ENCODE results near the gene MANSC1. TPM values are rescaled to one million over a fixed set of nuclear protein-coding genes. Genes with fewer than 3 reads are reported as not detected.
A peak's percentile ranks its signal among the peaks of the same experiment; 100 is the strongest.

The MANSC1 gene
- total and polyA plus RNA-seq, 2 of the 13 experiments (the other 11 are each of a cell fraction or from before 2014, with no cell fraction given) = 1.9 to 4.2 TPM

DNA sequence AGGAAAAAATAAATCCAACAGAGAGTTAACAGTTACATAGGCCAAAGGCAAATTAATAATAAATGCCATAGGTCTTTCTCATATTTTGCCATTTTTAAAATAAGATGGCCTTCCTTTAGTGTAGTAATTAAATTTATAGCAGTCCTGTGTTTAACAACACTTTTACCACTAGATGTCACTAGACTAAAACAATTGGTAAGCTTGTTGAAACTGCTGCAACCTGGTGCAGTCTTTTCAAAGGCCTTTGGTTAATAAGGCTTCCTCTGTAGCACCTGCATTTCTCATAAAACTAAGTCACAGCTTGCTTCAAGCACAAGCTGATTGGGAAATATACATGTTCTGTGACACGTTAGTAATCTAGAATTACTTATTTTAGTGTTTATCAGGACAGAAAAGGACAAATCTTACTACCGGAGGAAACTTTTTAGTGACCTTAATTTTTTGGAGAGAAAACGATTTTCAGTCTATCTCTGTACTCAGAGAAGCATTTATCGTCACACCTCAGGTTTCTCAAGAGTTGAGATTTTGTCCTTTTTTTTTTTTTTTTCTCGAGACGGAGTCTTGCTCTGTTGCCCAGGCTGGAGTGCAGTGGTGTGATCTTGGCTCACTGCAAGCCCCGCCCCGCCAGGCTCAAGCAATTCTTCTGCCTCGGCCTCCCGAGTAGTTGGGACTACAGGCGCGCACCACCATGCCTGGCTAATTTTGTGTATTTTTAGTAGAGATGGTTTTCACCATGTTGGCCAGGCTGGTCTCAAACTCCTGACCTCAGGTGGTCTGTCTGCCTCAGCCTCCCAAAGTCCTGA is 26.8 kb upstream of the MANSC1 start:
- Histone ChIP-seq H3K36me3 (replicated peaks in 1 of 2; ENCODE audit: control insufficient read depth in 1 of 2, insufficient read depth in 2 of 2, low read length in 2 of 2) (no peaks in the 10 kb centered on the region), H3K4me1 (ENCODE audit: insufficient read depth, low read length) (peaks cover 61% of the 10 kb centered on the region), H3K27ac (ENCODE audit: extremely low read length, insufficient read depth, low read length) (no peak overlapping the region), H3K4me2 (ENCODE audit: low read depth, low read length) (no peak overlapping the region), H3K9me3 (ENCODE audit: low read length) (no peaks in the 10 kb centered on the region), H3K27me3 (ENCODE audit: control insufficient read depth in 1 of 2, insufficient read depth in 2 of 2, low read length in 2 of 2) (no peaks in the 10 kb centered on the region), H3K4me3 (replicated peaks in 1 of 3; ENCODE audit: insufficient read depth in 1 of 3, low read depth in 2 of 3, low read length in 3 of 3) (no peak overlapping the region), H3K79me2 (ENCODE audit: insufficient read depth, low read length) (peaks cover 3% of the 10 kb centered on the region), H2AFZ (ENCODE audit: low read length) (no peak overlapping the region), H4K20me1 (ENCODE audit: insufficient read depth, low read length) (no peaks in the 10 kb centered on the region), H3K9ac (ENCODE audit: insufficient read depth, low read depth, low read length) (no peak overlapping the region)
- ATAC-seq (peak; percentile 81), DNase-seq (ENCODE audit: low spot score) (peak; percentile 81), FAIRE-seq (peak; percentile 70)
- CTCF ChIA-PET (ENCODE audit: low intra/inter-chr PET ratio, low total read pairs) = interaction anchor here (0.7 to 2.5 kb wide), 7 partner anchors 27 to 360 kb away, joined by 3 to 22 read pairs (median 4); partner anchors contain the start of gene DUSP16
- no TSS peak for BruUV-seq (replicated peaks)
- in situ Hi-C loops (cut with HindIII; ENCODE audit: extremely low pct_ligation_motif_present, low pct_unique_long_range_greater_than_20kb) (loop anchor here (5.0 kb wide), 1 partner anchor 330 kb away; no protein-coding TSS in a partner anchor), intact Hi-C loops (cut with micrococcal nuclease; ENCODE audit: unreplicated experiment) (loop anchor here (1.0 to 5.0 kb wide), 5 partner anchors 110 to 327 kb away; partner anchors contain the start of gene GPR19)
- 86% methylated on average over 12 of the region's 12 CpGs for WGBS (ENCODE audit: low lambda C conversion rate)
- POLR2A ChIA-PET = interaction anchor here (1.0 to 1.4 kb wide), 4 partner anchors 21 to 186 kb away, joined by 3 to 5 read pairs (median 4); partner anchors contain the start of genes DUSP16 and MANSC1
- TF ChIP-seq GATAD2A (CRISPR knock-in tag; IDR thresholded peaks at IDR 0.05) = peak; percentile 47; the same call in 1 of the 2 replicates
- TF ChIP-seq, protein P1, sequence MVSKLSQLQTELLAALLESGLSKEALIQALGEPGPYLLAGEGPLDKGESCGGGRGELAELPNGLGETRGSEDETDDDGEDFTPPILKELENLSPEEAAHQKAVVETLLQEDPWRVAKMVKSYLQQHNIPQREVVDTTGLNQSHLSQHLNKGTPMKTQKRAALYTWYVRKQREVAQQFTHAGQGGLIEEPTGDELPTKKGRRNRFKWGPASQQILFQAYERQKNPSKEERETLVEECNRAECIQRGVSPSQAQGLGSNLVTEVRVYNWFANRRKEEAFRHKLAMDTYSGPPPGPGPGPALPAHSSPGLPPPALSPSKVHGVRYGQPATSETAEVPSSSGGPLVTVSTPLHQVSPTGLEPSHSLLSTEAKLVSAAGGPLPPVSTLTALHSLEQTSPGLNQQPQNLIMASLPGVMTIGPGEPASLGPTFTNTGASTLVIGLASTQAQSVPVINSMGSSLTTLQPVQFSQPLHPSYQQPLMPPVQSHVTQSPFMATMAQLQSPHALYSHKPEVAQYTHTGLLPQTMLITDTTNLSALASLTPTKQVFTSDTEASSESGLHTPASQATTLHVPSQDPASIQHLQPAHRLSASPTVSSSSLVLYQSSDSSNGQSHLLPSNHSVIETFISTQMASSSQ (IDR thresholded peaks at IDR 0.05; ENCODE audit: low read depth) = no peak
- TF ChIP-seq, protein P1 (CRISPR knock-in tag; IDR thresholded peaks at IDR 0.05; ENCODE audit: borderline replicate concordance) = no peak
- TF ChIP-seq ZNF282 (IDR thresholded peaks at IDR 0.05; ENCODE audit: partially characterized antibody) = no peak
- peak; percentile 95 for TF ChIP-seq SMC3 (IDR thresholded peaks at IDR 0.05; ENCODE audit: low read length)
- TF ChIP-seq, protein P2, sequence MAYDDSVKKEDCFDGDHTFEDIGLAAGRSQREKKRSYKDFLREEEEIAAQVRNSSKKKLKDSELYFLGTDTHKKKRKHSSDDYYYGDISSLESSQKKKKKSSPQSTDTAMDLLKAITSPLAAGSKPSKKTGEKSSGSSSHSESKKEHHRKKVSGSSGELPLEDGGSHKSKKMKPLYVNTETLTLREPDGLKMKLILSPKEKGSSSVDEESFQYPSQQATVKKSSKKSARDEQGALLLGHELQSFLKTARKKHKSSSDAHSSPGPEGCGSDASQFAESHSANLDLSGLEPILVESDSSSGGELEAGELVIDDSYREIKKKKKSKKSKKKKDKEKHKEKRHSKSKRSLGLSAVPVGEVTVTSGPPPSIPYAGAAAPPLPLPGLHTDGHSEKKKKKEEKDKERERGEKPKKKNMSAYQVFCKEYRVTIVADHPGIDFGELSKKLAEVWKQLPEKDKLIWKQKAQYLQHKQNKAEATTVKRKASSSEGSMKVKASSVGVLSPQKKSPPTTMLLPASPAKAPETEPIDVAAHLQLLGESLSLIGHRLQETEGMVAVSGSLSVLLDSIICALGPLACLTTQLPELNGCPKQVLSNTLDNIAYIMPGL (CRISPR knock-in tag; IDR thresholded peaks at IDR 0.05; ENCODE audit: borderline replicate concordance in 1 of 2, low read depth in 1 of 2) = peak in 1 of 2 experiments; percentile 38; a peak in 1 of 4 replicates
- no peak for TF ChIP-seq ZNF546 (CRISPR knock-in tag; conservative IDR thresholded peaks at IDR 0.05)
- TF ChIP-seq, protein P3, sequence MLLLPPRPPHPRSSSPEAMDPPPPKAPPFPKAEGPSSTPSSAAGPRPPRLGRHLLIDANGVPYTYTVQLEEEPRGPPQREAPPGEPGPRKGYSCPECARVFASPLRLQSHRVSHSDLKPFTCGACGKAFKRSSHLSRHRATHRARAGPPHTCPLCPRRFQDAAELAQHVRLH (CRISPR knock-in tag; IDR thresholded peaks at IDR 0.05; ENCODE audit: borderline replicate concordance, low read depth) = no peak
- TF ChIP-seq PHF20 (CRISPR knock-in tag; IDR thresholded peaks at IDR 0.05) = no peak
- TF ChIP-seq RXRB (CRISPR knock-in tag; IDR thresholded peaks at IDR 0.05; ENCODE audit: borderline replicate concordance) = 0 out of 2 replicates have a peak, but pooled peaks have one; percentile 17
- TF ChIP-seq, protein P4, sequence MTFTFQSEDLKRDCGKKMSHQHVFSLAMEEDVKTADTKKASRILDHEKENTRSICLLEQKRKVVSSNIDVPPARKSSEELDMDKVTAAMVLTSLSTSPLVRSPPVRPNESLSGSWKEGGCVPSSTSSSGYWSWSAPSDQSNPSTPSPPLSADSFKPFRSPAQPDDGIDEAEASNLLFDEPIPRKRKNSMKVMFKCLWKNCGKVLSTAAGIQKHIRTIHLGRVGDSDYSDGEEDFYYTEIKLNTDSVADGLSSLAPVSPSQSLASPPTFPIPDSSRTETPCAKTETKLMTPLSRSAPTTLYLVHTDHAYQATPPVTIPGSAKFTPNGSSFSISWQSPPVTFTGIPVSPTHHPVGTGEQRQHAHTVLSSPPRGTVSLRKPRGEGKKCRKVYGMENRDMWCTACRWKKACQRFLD (CRISPR knock-in tag; IDR thresholded peaks at IDR 0.05; ENCODE audit: borderline replicate concordance) = no peak
- TF ChIP-seq, protein P5, sequence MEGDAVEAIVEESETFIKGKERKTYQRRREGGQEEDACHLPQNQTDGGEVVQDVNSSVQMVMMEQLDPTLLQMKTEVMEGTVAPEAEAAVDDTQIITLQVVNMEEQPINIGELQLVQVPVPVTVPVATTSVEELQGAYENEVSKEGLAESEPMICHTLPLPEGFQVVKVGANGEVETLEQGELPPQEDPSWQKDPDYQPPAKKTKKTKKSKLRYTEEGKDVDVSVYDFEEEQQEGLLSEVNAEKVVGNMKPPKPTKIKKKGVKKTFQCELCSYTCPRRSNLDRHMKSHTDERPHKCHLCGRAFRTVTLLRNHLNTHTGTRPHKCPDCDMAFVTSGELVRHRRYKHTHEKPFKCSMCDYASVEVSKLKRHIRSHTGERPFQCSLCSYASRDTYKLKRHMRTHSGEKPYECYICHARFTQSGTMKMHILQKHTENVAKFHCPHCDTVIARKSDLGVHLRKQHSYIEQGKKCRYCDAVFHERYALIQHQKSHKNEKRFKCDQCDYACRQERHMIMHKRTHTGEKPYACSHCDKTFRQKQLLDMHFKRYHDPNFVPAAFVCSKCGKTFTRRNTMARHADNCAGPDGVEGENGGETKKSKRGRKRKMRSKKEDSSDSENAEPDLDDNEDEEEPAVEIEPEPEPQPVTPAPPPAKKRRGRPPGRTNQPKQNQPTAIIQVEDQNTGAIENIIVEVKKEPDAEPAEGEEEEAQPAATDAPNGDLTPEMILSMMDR (CRISPR knock-in tag; IDR thresholded peaks at IDR 0.05) = peak; percentile 80
- peak; percentile 35; the same call in 1 of the 2 replicates for TF ChIP-seq CEBPG (CRISPR knock-in tag; IDR thresholded peaks at IDR 0.05)

Data from HepG2 (cell line).